Measurements from ENCODE around the gene TK1.

TK1 gene

GRCh38 chr17:78132767-78133178 lies 54.1 kb downstream of the TK1 start:
- no peak for DNase-seq

GRCh38 chr17:78132084-78132676 lies 54.7 kb downstream of the TK1 start:
- DNase-seq, result no peak

- no peak for DNase-seq
These were observed 55.4 kb downstream of the TK1 start for GRCh38 chr17:78131172-78132083.

GRCh38 chr17:78130437-78131101 lies 56.3 kb downstream of the TK1 start, which contains the start of gene TMC8:
Gene TMC8, plus strand, starts transcription at chr17:78130771. Its CDS starts 818 bp downstream, at chr17:78131589.
- no peak for DNase-seq

- no peak for DNase-seq
These were observed 56.8 kb downstream of the TK1 start for GRCh38 chr17:78130090-78130436.

- DNase-seq, result no peak
These were observed 57.3 kb downstream of the TK1 start for GRCh38 chr17:78129351-78130089.

- DNase-seq, result peak; percentile 85
These were observed 58.1 kb downstream of the TK1 start, which contains the start of gene TMC6 for GRCh38 chr17:78128551-78129350. Gene TMC6, minus strand, starts transcription at chr17:78128755. Its CDS starts 1,923 bp downstream, at chr17:78126832.

- no peak for DNase-seq
These were observed 58.8 kb downstream of the TK1 start for GRCh38 chr17:78127888-78128550.

GRCh38 chr17:78127239-78127887 lies 59.5 kb downstream of the TK1 start:
- no peak for DNase-seq

GRCh38 chr17:78126895-78127238 lies 60.0 kb downstream of the TK1 start:
- no peak for DNase-seq

- no peak for DNase-seq
These were observed 60.6 kb downstream of the TK1 start for GRCh38 chr17:78125976-78126894.

- DNase-seq, result no peak
These were observed 61.5 kb downstream of the TK1 start for GRCh38 chr17:78125138-78125913.

- DNase-seq, result no peak
These were observed 62.1 kb downstream of the TK1 start for GRCh38 chr17:78124836-78125137.
